K562 (cell line): ENCODE data around the gene LOC128125822.

Source experiments
- ATAC-seq: fragments of 200-7000 bp; cut with Tn5 transposase; 3 replicates; pipeline ENCODE4 v1.9.1; 2020; ENCODE audit warnings: moderate library complexity
- BruUV-seq: library from RNA; stranded (reverse); fragments of 400-500 nt; replicated peaks from 2 replicates; lab custom pipeline; 2021; lab: Mats Ljungman, UMichigan
- CTCF ChIA-PET: fragments of 300-600 bp; formaldehyde crosslinking; extraction: SDS; loops from one replicate; lab custom pipeline; 2021; ENCODE audit warnings: low intra/inter-chr PET ratio; lab: Yijun Ruan, JAX
- POLR2A ChIA-PET: fragments of 300-600, 350-650 bp; sonication (Branson Sonifier 250); formaldehyde crosslinking; extraction: SDS; loops from one replicate; lab custom pipeline; 2021; ENCODE audit warnings: antibody characterized with exemption, inconsistent platforms; lab: Yijun Ruan, JAX
- DNase-seq, 4 experiments: peaks; one replicate each; pipeline versions ENCODE4 v3.0.0 to v3.0.0-alpha.2; 2011 to 2018; ENCODE audit warnings: low spot score in 3 of 4, mixed read lengths in 3 of 4; ENCODE audit errors: extremely low read depth in 1 of 4
- FAIRE-seq: peaks from 2 replicates; lab custom pipeline; 2011; peaks lifted over from hg19 to GRCh38; lab: Jason Lieb, UNC
- H2AFZ ChIP-seq: 2 replicates; pipeline ENCODE4 v1.6.0; 2011; ENCODE audit warnings: low read depth, low read length, control low read depth, inconsistent platforms
- H3K27ac ChIP-seq: fragments of 200-600 bp; 3 replicates; pipeline ENCODE4 v1.8.0; 2011; ENCODE audit warnings: low read depth, mild to moderate bottlenecking, control low read depth, inconsistent platforms, low read length, moderate library complexity, mixed read lengths; ENCODE audit errors: extremely low read depth
- H3K27me3 ChIP-seq, 2 experiments: fragments of 300-600 bp in 1 of 2; 2 replicates in 1 of 2; 3 replicates in 1 of 2; pipeline versions ENCODE4 v1.6.0 to v1.8.0; 2011; ENCODE audit warnings: inconsistent platforms in 2 of 2, low read length in 2 of 2, mild to moderate bottlenecking in 1 of 2, mixed read lengths in 1 of 2, moderate library complexity in 1 of 2; ENCODE audit not compliant: control insufficient read depth in 2 of 2, insufficient read depth in 2 of 2
- H3K36me3 ChIP-seq: fragments of 300-600 bp; 3 replicates; pipeline ENCODE4 v1.8.0; 2011; ENCODE audit warnings: mild to moderate bottlenecking, low read length, inconsistent platforms; ENCODE audit not compliant: control insufficient read depth, insufficient read depth
- H3K4me1 ChIP-seq, 2 experiments: fragments of 200-600 bp in 1 of 2; replicated peaks in 1 of 2; 2 replicates in 1 of 2; 3 replicates in 1 of 2; pipeline versions ENCODE4 v1.5.1 to v1.8.0; 2011; ENCODE audit warnings: inconsistent platforms in 2 of 2, low read length in 2 of 2, mild to moderate bottlenecking in 1 of 2, mixed read lengths in 1 of 2, moderate library complexity in 1 of 2; ENCODE audit not compliant: control insufficient read depth in 2 of 2, insufficient read depth in 2 of 2
- H3K4me2 ChIP-seq: 2 replicates; pipeline ENCODE4 v1.6.1; 2011; ENCODE audit warnings: low read length, control low read depth, inconsistent platforms, mixed read lengths; ENCODE audit not compliant: insufficient read depth
- H3K4me3 ChIP-seq: fragments of 200-600 bp; sonication (generic), shearing (Covaris generic); 2 replicates; pipeline ENCODE4 v1.5.1; 2016; ENCODE audit warnings: control low read depth, inconsistent platforms
- H3K79me2 ChIP-seq: fragments of 200-600 bp; 3 replicates; pipeline ENCODE4 v1.8.0; 2011; ENCODE audit warnings: low read length, inconsistent platforms; ENCODE audit not compliant: control insufficient read depth, insufficient read depth
- H3K9ac ChIP-seq, 2 experiments: 2 replicates each; pipeline versions ENCODE4 v1.6.0 to v1.6.1; 2011; ENCODE audit warnings: low read depth in 2 of 2, low read length in 2 of 2, control low read depth in 1 of 2, inconsistent platforms in 1 of 2, mild to moderate bottlenecking in 1 of 2, mixed read lengths in 1 of 2; ENCODE audit not compliant: insufficient read depth in 1 of 2
- H3K9me1 ChIP-seq: one replicate; pipeline ENCODE4 v1.6.0; 2011; ENCODE audit warnings: inconsistent platforms, mild to moderate bottlenecking, low read length, moderate library complexity; ENCODE audit not compliant: control insufficient read depth, insufficient read depth
- H3K9me3 ChIP-seq: replicated peaks from 2 replicates; pipeline ENCODE4 v1.5.1; 2011; ENCODE audit warnings: low read depth, low read length, inconsistent platforms; ENCODE audit not compliant: control insufficient read depth, insufficient read depth
- H4K20me1 ChIP-seq: replicated peaks from 2 replicates; pipeline ENCODE4 v1.6.1; 2011; ENCODE audit warnings: low read length, inconsistent platforms, mixed read lengths; ENCODE audit not compliant: control insufficient read depth, insufficient read depth
- C11orf30 ChIP-seq: fragments of 450-650 bp; IDR thresholded peaks from 2 replicates; pipeline ENCODE4 v1.6.1; 2016; ENCODE audit warnings: low read depth, mild to moderate bottlenecking
- MAFF ChIP-seq: IDR thresholded peaks from 2 replicates; pipeline ENCODE4 v1.6.1; 2012; ENCODE audit warnings: low read length, improper control_type of control experiment
- MAFG ChIP-seq: fragments of 450-650 bp; conservative IDR thresholded peaks from 2 replicates; pipeline ENCODE4 v1.6.1; 2016; ENCODE audit warnings: missing genetic modification characterization, missing compliant biosample characterization
- MAFK ChIP-seq: IDR thresholded peaks from 2 replicates; pipeline ENCODE4 v1.6.1; 2011; ENCODE audit warnings: low read length, improper control_type of control experiment
- MLLT1 ChIP-seq, 2 experiments: fragments of 450-650 bp; IDR thresholded peaks; 2 replicates each; pipeline ENCODE4 v1.6.1; 2016
- NCOA4 ChIP-seq: fragments of 450-650 bp; IDR thresholded peaks from 2 replicates; pipeline ENCODE4 v1.6.1; 2018; ENCODE audit warnings: mild to moderate bottlenecking; ENCODE audit not compliant: partially characterized antibody
- NFE2L1 ChIP-seq: fragments of 450-650 bp; IDR thresholded peaks from 2 replicates; pipeline ENCODE4 v1.6.1; 2016; ENCODE audit warnings: missing genetic modification characterization, low read depth, mild to moderate bottlenecking, missing compliant biosample characterization, moderate library complexity, borderline replicate concordance
- PHB2 ChIP-seq: fragments of 450-650 bp; IDR thresholded peaks from 2 replicates; pipeline ENCODE4 v1.6.1; 2017; ENCODE audit warnings: low read depth
- THAP12 ChIP-seq: fragments of 250-450 bp; sonication (Bioruptor Pico); IDR thresholded peaks from 2 replicates; pipeline ENCODE4 v1.9.0; 2021; ENCODE audit warnings: mild to moderate bottlenecking, inconsistent platforms
- ZFP91 ChIP-seq: sonication (generic); formaldehyde crosslinking; IDR thresholded peaks from 2 replicates; pipeline ENCODE4 v1.8.0; 2022; ENCODE audit warnings: mild to moderate bottlenecking, missing genetic modification reagents
- ZNF316 ChIP-seq: fragments of 450-650 bp; IDR thresholded peaks from 2 replicates; pipeline ENCODE4 v1.6.1; 2016
- WGBS: fragments of 100-300 bp; shearing (Covaris generic); methylation state at CpG from one replicate; pipeline ENCODE4 v1.1.6; 2016; ENCODE audit warnings: low coverage, mixed read lengths; ENCODE audit not compliant: insufficient coverage; ENCODE audit errors: missing lambda C conversion rate; 5-methylcytosine and 5-hydroxymethylcytosine counted together
- in situ Hi-C: fragments of 300-500 bp; cut with MboI; formaldehyde crosslinking; loops from 4 replicates; pipeline ENCODE4 v1.15.0; 2018; ENCODE audit warnings: inconsistent platforms, mixed read lengths
- intact Hi-C: fragments of 100-400 bp; cut with micrococcal nuclease; formaldehyde crosslinking; loops from 2 replicates; pipeline ENCODE4 v1.14.2; 2022

Gene LOC128125822

DNA sequence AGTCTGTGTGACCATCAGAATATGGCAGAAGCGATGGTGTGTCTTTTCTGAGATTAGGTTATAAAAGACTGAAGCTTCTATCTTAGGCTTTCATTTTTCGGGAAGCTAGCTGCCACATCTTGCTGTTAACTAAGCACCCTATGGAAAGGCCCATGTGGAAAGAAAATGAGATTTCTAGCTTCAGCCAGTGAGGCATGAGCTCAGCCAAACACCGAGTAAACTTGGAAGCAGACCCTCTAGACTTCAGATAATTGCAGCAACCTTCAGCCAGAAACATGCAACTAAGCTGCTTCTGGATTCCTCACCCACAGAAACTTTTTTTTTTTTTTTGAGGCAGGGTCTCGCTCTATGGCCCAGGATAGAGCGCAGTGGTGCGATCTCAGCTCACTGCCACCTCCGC lies 20.6 kb downstream of the LOC128125822 start (continued):
- TF ChIP-seq MLLT1 (IDR thresholded peaks at IDR 0.05) (no peak), PHB2 (no peak), NFE2L1 (tag) (no peak)

DNA sequence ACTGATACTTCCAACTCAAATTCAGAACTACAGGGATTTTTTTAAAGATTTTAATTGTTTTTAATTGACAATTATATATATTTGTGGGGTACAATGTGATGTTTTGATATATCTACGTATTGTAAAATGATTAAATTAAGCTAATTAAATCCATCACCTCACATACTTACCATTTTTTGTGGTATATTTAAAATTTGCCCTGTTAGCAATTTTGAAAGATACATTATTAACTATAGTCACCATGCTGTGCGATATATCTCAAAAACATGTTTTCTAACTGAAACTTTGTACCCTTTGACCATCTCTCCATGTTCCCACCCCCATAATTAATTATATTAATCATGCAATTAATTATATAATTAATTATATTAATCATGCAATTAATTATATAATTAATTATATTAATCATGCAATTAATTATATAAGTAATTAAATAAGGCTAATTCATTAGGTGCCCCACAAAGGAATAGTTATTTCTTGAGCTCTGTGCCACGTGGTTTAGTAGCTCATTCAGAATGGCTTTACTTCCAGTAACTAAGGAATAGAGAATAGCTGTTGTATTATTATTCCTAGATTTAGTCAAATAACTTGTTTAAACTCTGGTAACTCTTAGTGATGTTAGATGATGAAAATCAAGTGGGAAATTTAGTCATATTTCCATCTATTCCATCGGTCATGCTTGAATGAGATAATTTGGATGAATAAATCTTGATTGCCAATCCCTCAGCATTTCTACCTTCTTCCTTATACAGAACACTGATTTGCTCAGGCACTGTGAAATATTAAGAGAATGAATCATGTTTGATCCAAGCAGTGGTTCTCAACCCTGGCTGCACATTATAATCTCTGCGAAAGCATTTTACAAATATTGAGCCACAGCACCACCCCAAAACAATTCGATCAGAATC lies 25.1 kb downstream of the LOC128125822 start:
- intact Hi-C loops (loop anchor here (1.0 to 10.0 kb wide), 3 partner anchors 40 to 167 kb away; partner anchors contain the start of gene PHF3), in situ Hi-C loops (loop anchor here (5.0 kb wide), 1 partner anchor 165 kb away; no protein-coding TSS in a partner anchor)
- Histone ChIP-seq H3K4me2 (peak overlapping the region; percentile 97), H3K9ac (no peak overlapping the region), H3K4me3 (peak overlapping the region; percentile 43; the same call in 1 of the 2 replicates), H3K27me3 (no peaks in the 10 kb centered on the region), H3K4me1 (peaks cover 0 to 4% of the 10 kb centered on the region in 2 experiments; a peak in 3 of 5 replicates), H4K20me1 (no peaks in the 10 kb centered on the region), H3K36me3 (no peaks in the 10 kb centered on the region), H3K9me3 (no peaks in the 10 kb centered on the region), H3K27ac (no peak overlapping the region), H3K9me1 (no peaks in the 10 kb centered on the region), H2AFZ (peak overlapping the region; percentile 99), H3K79me2 (no peaks in the 10 kb centered on the region)
- WGBS = 18% methylated on average over 6 of the region's 6 CpGs
- TF ChIP-seq MAFF (peak; percentile 53), MAFK (peak; percentile 64), C11orf30 (peak; percentile 68), NCOA4 (no peak), ZNF316 (peak; percentile 81), ZFP91 (no peak), MAFG (tag) (0 out of 2 replicates have a peak, but pooled peaks have one; percentile 47), THAP12 (no peak)
- DNase-seq (no peak), FAIRE-seq (no peak), ATAC-seq (peak; percentile 5; the same call in 1 of the 3 replicates)
- POLR2A ChIA-PET = interaction anchor here (0.6 to 2.8 kb wide), 3 partner anchors 13 to 66 kb away, joined by 4 to 14 read pairs (median 5); no protein-coding TSS in a partner anchor
- CTCF ChIA-PET = interaction anchor here (2.8 kb wide), 1 partner anchor 167 kb away, joined by 13 read pairs; no protein-coding TSS in a partner anchor
- no TSS peak for BruUV-seq
